ENCODE results near the gene MAP7D1. TPM values are rescaled to one million over a fixed set of nuclear protein-coding genes. Genes with fewer than 3 reads are reported as not detected.

The MAP7D1 gene
- total and polyA plus RNA-seq, 10 of the 15 experiments (the other 5 are each of a cell fraction or from before 2014, with no cell fraction given), result 4.4 to 97.6 (median 24.2) TPM

- TF ChIP-seq SMC3 (IDR thresholded peaks at IDR 0.05; ENCODE audit: borderline replicate concordance, low read length), result no peak
- TF ChIP-seq SIX5 (IDR thresholded peaks at IDR 0.05; ENCODE audit: low read depth, low read length, severe bottlenecking), result no peak
- ChIA-PET POLR2A (no interaction called here), RAD21 (ENCODE audit: unreplicated experiment) (interaction anchor here (0.9 to 2.9 kb wide), 7 partner anchors 21 to 249 kb away, joined by 3 to 15 read pairs (median 7); no protein-coding TSS in a partner anchor), CTCF (interaction anchor here (1.1 to 4.7 kb wide), 10 partner anchors 14 to 320 kb away, joined by 3 to 56 read pairs (median 8); partner anchors contain the start of genes AGO1 and TRAPPC3), SMC1A (ENCODE audit: uncharacterized antibody, unreplicated experiment) (interaction anchor here (0.8 to 3.7 kb wide), 6 partner anchors 8 to 150 kb away, joined by 3 to 16 read pairs (median 4); no protein-coding TSS in a partner anchor)
- FAIRE-seq, result no peak
- H3K9me3 ChIP-seq (replicated peaks; ENCODE audit: control insufficient read depth, insufficient read depth, low read length), result no peaks in the 10 kb centered on the region
- H3K36me3 ChIP-seq (ENCODE audit: control insufficient read depth in 2 of 2, insufficient read depth in 2 of 2, low read length in 1 of 2), result peaks cover 2 to 8% of the 10 kb centered on the region in 2 experiments; a peak in 2 of 4 replicates
- DNase-seq (ENCODE audit: low read depth, low spot score), result no peak
- no peak for ATAC-seq
- H2AFZ ChIP-seq (ENCODE audit: control insufficient read depth, low read depth, low read length), result no peak overlapping the region
- in situ Hi-C loops (cut with MboI) (no loop called here), intact Hi-C loops (cut with micrococcal nuclease; ENCODE audit: unreplicated experiment) (no loop called here)
- no peak overlapping the region for H3K27ac ChIP-seq (ENCODE audit: control insufficient read depth, insufficient read depth)
- no peaks in the 10 kb centered on the region for H4K20me1 ChIP-seq (ENCODE audit: control insufficient read depth, insufficient read depth)
- no TSS peak for BruUV-seq (replicated peaks)
- no peak overlapping the region for H3K4me3 ChIP-seq
- H3K79me2 ChIP-seq (ENCODE audit: control insufficient read depth, insufficient read depth, low read length), result peaks cover 1% of the 10 kb centered on the region; the same call in 1 of the 2 replicates
- H3K4me2 ChIP-seq (ENCODE audit: control insufficient read depth, insufficient read depth), result no peak overlapping the region
- no peaks in the 10 kb centered on the region for H3K4me1 ChIP-seq (ENCODE audit: control insufficient read depth, insufficient read depth, low read length)
- no peak overlapping the region for H3K9ac ChIP-seq (ENCODE audit: control insufficient read depth, insufficient read depth, low read length)
- no peaks in the 10 kb centered on the region for H3K27me3 ChIP-seq (replicated peaks in 1 of 2; ENCODE audit: control insufficient read depth in 2 of 2, insufficient read depth in 2 of 2, low read length in 1 of 2)
These were observed 20.2 kb upstream of the MAP7D1 start for GRCh38 chr1:36135796-36136195.

GRCh38 chr1:36136535-36136934 is 19.4 kb upstream of the MAP7D1 start:
- intact Hi-C loops (cut with micrococcal nuclease; ENCODE audit: unreplicated experiment), result no loop called here

More at GRCh38 chr1:36136535-36136934, 19.4 kb upstream of the MAP7D1 start:
- no peak overlapping the region for H3K27ac ChIP-seq (ENCODE audit: control insufficient read depth, insufficient read depth)
- peaks cover 2 to 8% of the 10 kb centered on the region in 2 experiments; a peak in 2 of 4 replicates for H3K36me3 ChIP-seq (ENCODE audit: control insufficient read depth in 2 of 2, insufficient read depth in 2 of 2, low read length in 1 of 2)
- ChIA-PET CTCF (interaction anchor here (4.7 kb wide), 1 partner anchor 35 kb away, joined by 56 read pairs; no protein-coding TSS in a partner anchor), SMC1A (ENCODE audit: uncharacterized antibody, unreplicated experiment) (interaction anchor here (1.1 to 1.3 kb wide), 2 partner anchors 37 to 51 kb away, joined by 4 read pairs; no protein-coding TSS in a partner anchor), RAD21 (ENCODE audit: unreplicated experiment) (no interaction called here), POLR2A (no interaction called here)
- H3K4me2 ChIP-seq (ENCODE audit: control insufficient read depth, insufficient read depth), result no peak overlapping the region
- in situ Hi-C loops (cut with MboI), result no loop called here
- H3K27me3 ChIP-seq (replicated peaks in 1 of 2; ENCODE audit: control insufficient read depth in 2 of 2, insufficient read depth in 2 of 2, low read length in 1 of 2), result no peaks in the 10 kb centered on the region
- 100% methylated on average over 1 of the region's 1 CpG for WGBS (ENCODE audit: insufficient coverage, insufficient replicate concordance, low lambda C conversion rate, missing lambda C conversion rate)
- no peak for DNase-seq (ENCODE audit: low read depth, low spot score)
- ATAC-seq, result no peak
- peaks cover 1% of the 10 kb centered on the region; the same call in 1 of the 2 replicates for H3K79me2 ChIP-seq (ENCODE audit: control insufficient read depth, insufficient read depth, low read length)
- no peak for FAIRE-seq
- TF ChIP-seq POLR2A (IDR thresholded peaks at IDR 0.05; ENCODE audit: low read depth, low read length) (no peak), IRF3 (IDR thresholded peaks at IDR 0.05) (no peak), ETV6 (conservative IDR thresholded peaks at IDR 0.05 in 1 of 2, IDR thresholded peaks at IDR 0.05 in 1 of 2; ENCODE audit: borderline replicate concordance in 1 of 2, low read depth in 1 of 2) (no peak), NFYA (IDR thresholded peaks at IDR 0.05; ENCODE audit: borderline replicate concordance, low read depth, low read length) (no peak), BCLAF1 (IDR thresholded peaks at IDR 0.05) (no peak), CREB1 (IDR thresholded peaks at IDR 0.05; ENCODE audit: low read depth) (no peak), JUNB (IDR thresholded peaks at IDR 0.05) (no peak), NRF1 (conservative IDR thresholded peaks at IDR 0.05; ENCODE audit: low read depth, low read length) (no peak), HDAC2 (IDR thresholded peaks at IDR 0.05) (no peak), EED (IDR thresholded peaks at IDR 0.05; ENCODE audit: low read depth) (no peak), CBX3 (IDR thresholded peaks at IDR 0.05; ENCODE audit: borderline replicate concordance, low read depth) (no peak)
- no peaks in the 10 kb centered on the region for H3K9me3 ChIP-seq (replicated peaks; ENCODE audit: control insufficient read depth, insufficient read depth, low read length)
- H3K4me3 ChIP-seq, result no peak overlapping the region
- H3K4me1 ChIP-seq (ENCODE audit: control insufficient read depth, insufficient read depth, low read length), result no peaks in the 10 kb centered on the region
- no peak overlapping the region for H3K9ac ChIP-seq (ENCODE audit: control insufficient read depth, insufficient read depth, low read length)
- no peaks in the 10 kb centered on the region for H4K20me1 ChIP-seq (ENCODE audit: control insufficient read depth, insufficient read depth)
- BruUV-seq (replicated peaks), result no TSS peak
- H2AFZ ChIP-seq (ENCODE audit: control insufficient read depth, low read depth, low read length), result no peak overlapping the region
